ENCODE results near the gene FGF22. TPM values are rescaled to one million over a fixed set of nuclear protein-coding genes. Genes with fewer than 3 reads are reported as not detected.

FGF22 gene
- total RNA-seq, 1 donor: not detected

- Histone ChIP-seq H3K9me3 (ENCODE audit: low read depth, low read length) (no peaks in the 10 kb centered on the region), H4K20me1 (ENCODE audit: insufficient read depth, low read length) (no peaks in the 10 kb centered on the region), H2AFZ (ENCODE audit: low read length) (no peak overlapping the region), H3K27ac (ENCODE audit: low read depth, low read length) (no peak overlapping the region), H3K36me3 (ENCODE audit: insufficient read depth, low read length) (no peaks in the 10 kb centered on the region), H3K79me2 (ENCODE audit: insufficient read depth, low read length) (no peaks in the 10 kb centered on the region), H3K27me3 (ENCODE audit: insufficient read depth, low read length) (no peaks in the 10 kb centered on the region), H3K4me1 (ENCODE audit: insufficient read depth, low read length) (no peaks in the 10 kb centered on the region), H3K4me3 (ENCODE audit: insufficient read depth, low read length) (no peak overlapping the region), H3K4me2 (ENCODE audit: insufficient read depth, low read length) (no peak overlapping the region)
- TF ChIP-seq CTCF (IDR thresholded peaks at IDR 0.05; ENCODE audit: extremely low read depth, low read depth, low read length): no peak
- DNase-seq (ENCODE audit: insufficient read length, low spot score, missing footprints): no peak
These were observed 49.3 kb downstream of the FGF22 start for GRCh38 chr19:688992-689391.

GRCh38 chr19:690203-690602 lies 50.5 kb downstream of the FGF22 start:
- no peak overlapping the region for H3K27ac ChIP-seq (ENCODE audit: low read depth, low read length)
- peak; percentile 68 for DNase-seq (ENCODE audit: insufficient read length, low spot score, missing footprints)
- TF ChIP-seq CTCF (IDR thresholded peaks at IDR 0.05; ENCODE audit: extremely low read depth, low read depth, low read length): no peak
- H3K36me3 ChIP-seq (ENCODE audit: insufficient read depth, low read length): no peaks in the 10 kb centered on the region
- H4K20me1 ChIP-seq (ENCODE audit: insufficient read depth, low read length): no peaks in the 10 kb centered on the region
- H3K9me3 ChIP-seq (ENCODE audit: low read depth, low read length): no peaks in the 10 kb centered on the region
- H3K27me3 ChIP-seq (ENCODE audit: insufficient read depth, low read length): no peaks in the 10 kb centered on the region
- no peak overlapping the region for H3K4me2 ChIP-seq (ENCODE audit: insufficient read depth, low read length)
- no peaks in the 10 kb centered on the region for H3K4me1 ChIP-seq (ENCODE audit: insufficient read depth, low read length)
- H3K4me3 ChIP-seq (ENCODE audit: insufficient read depth, low read length): no peak overlapping the region
- H2AFZ ChIP-seq (ENCODE audit: low read length): no peak overlapping the region
- no peaks in the 10 kb centered on the region for H3K79me2 ChIP-seq (ENCODE audit: insufficient read depth, low read length)

Other genes starting within 250 kb of the FGF22 start
- not detected in 2 replicates for gene C2CD4C, start 230.7 kb upstream of the FGF22 start, total RNA-seq
- 0.36 and 1.5 TPM in 2 replicates for gene SHC2, start 178.8 kb upstream of the FGF22 start, total RNA-seq
- 0.59 and 0.72 TPM in 2 replicates for gene MADCAM1, start 143.4 kb upstream of the FGF22 start, total RNA-seq
- gene TPGS1, start 132.4 kb upstream of the FGF22 start, total RNA-seq: 38.3 and 47.8 TPM in 2 replicates
- 32.9 and 40.4 TPM in 2 replicates for gene CDC34, start 108.1 kb upstream of the FGF22 start, total RNA-seq
- under 0.01 TPM in 1 of 2 replicates, not detected in the other for gene GZMM, start 95.8 kb upstream of the FGF22 start, total RNA-seq
- 273 and 291 TPM in 2 replicates for gene BSG, start 67.3 kb upstream of the FGF22 start, total RNA-seq
- 1.2 and 1.4 TPM in 2 replicates for gene HCN2, start 50.0 kb upstream of the FGF22 start, total RNA-seq
- gene POLRMT, start 6.3 kb upstream of the FGF22 start, total RNA-seq: 16.6 and 18.6 TPM in 2 replicates
- gene RNF126, start 23.3 kb downstream of the FGF22 start, total RNA-seq: 29.8 and 38.7 TPM in 2 replicates
- 32.7 and 52.1 TPM in 2 replicates for gene FSTL3, start 36.5 kb downstream of the FGF22 start, total RNA-seq
- not detected in 2 replicates for gene PRSS57, start 55.6 kb downstream of the FGF22 start, total RNA-seq
- 9.7 and 10.5 TPM in 2 replicates for gene PALM, start 69.1 kb downstream of the FGF22 start, total RNA-seq
- gene MISP, start 111.2 kb downstream of the FGF22 start, total RNA-seq: 0.36 and 0.59 TPM in 2 replicates
- gene PTBP1, start 157.6 kb downstream of the FGF22 start, total RNA-seq: 106 and 124 TPM in 2 replicates
- gene PLPPR3, start 182.1 kb downstream of the FGF22 start, total RNA-seq: 0.36 TPM in 1 of 2 replicates, not detected in the other
- not detected in 2 replicates for gene AZU1, start 188.0 kb downstream of the FGF22 start, total RNA-seq
- gene PRTN3, start 201.1 kb downstream of the FGF22 start, total RNA-seq: not detected in 2 replicates
- 0.36 and 0.59 TPM in 2 replicates for gene ELANE, start 212.4 kb downstream of the FGF22 start, total RNA-seq
- gene CFD, start 219.8 kb downstream of the FGF22 start, total RNA-seq: 8.3 and 19.9 TPM in 2 replicates